NCI-H2196 (cell line): ENCODE results near the gene ATXN7L1.

Experiments used
- DNase-seq: peaks from one replicate; lab custom pipeline; 2025; ENCODE audit not compliant: unreplicated experiment; lab: John Stamatoyannopoulos, UW

The ATXN7L1 gene

DNA sequence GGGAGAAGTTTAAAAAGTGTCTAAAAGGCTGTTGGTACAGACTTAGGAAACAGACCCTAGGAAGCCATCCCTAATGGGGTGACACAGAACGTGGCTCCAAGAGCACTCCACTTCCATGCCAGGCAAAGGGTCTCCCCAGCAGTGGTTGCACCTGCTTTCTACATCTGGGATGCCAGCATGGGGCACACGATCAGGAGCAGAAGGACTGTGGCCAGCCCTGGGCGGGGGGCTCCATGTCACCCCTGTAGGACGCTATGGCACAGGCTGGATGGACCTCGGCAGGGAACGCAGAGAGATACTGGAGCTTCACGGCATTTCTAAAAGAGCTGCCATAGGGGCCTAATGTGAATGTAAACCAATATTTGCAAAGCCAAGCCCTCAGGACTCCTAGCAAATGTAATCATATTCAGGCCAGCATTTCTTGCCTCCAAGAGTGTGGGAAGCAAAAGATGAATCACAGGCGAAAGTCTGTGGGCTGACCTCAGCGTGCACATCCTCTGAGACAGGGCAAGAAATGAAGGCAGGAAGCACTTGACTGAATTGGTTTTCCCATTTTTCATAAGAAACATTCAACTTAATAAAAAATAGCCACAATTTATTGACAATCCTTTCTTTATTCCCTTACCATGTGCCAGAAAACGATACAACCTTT is 93.9 kb downstream of the ATXN7L1 start:
- DNase-seq = no peak

DNA sequence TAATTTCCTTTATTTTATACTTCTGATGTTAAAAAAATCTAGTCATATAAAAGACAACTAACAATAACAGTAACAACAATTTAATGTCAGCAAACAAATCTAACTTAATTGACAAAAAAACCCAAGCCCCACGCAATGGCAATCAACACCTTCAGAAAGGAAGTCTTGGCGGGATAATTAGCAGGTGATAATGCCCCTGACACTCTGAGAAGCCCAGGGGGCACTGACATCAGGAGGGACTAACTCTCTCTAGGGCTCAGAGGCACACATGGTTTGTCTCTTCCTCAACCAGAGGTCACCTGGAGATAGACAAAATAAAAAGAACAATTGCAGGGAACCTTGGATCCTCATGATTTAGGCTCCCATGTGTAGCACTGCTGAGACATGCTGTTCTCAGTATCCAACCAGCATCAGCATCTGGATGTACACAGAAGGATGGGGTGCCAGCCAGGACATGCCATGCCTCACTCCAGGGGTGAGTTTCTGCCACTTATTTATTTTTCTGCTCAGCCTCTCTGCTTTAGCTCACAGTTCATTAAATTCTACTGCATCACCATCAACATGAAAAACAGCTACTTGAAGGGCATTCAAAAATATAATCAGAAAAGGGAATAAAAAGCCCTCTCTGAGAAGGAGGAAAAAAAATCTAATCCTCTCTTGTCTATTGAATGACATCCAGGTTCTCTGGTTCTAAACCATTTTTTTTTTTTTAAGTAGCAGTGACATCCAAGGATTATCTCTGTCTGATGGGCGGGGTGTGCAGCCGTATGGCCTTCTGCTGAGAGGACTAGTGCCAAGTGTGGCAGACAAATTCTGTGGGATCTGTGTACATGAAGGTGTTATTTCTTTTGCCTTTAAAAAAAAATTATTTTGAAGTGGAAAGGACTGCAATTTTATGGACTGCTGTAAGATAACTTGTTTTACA is 96.3 kb downstream of the ATXN7L1 start:
- no peak for DNase-seq

DNA sequence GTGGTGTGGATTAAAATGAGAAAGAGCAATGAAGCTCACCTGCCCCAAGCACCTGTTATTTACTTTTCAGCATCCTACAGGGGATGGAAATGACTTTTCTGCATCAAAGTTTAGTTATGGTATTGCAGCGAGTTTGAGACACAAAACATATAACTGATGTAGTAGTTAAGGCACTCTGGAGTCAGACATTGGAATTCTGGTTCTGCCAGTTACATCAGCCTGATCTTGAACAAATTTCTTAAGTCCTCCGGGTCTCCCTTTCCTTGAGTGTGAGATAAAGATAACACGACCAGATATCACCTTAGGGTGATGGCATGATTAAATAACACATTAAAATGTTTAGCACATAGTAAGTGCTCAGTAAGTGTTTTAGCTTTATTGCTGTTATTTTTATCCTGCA is 97.4 kb downstream of the ATXN7L1 start:
- DNase-seq = no peak

DNA sequence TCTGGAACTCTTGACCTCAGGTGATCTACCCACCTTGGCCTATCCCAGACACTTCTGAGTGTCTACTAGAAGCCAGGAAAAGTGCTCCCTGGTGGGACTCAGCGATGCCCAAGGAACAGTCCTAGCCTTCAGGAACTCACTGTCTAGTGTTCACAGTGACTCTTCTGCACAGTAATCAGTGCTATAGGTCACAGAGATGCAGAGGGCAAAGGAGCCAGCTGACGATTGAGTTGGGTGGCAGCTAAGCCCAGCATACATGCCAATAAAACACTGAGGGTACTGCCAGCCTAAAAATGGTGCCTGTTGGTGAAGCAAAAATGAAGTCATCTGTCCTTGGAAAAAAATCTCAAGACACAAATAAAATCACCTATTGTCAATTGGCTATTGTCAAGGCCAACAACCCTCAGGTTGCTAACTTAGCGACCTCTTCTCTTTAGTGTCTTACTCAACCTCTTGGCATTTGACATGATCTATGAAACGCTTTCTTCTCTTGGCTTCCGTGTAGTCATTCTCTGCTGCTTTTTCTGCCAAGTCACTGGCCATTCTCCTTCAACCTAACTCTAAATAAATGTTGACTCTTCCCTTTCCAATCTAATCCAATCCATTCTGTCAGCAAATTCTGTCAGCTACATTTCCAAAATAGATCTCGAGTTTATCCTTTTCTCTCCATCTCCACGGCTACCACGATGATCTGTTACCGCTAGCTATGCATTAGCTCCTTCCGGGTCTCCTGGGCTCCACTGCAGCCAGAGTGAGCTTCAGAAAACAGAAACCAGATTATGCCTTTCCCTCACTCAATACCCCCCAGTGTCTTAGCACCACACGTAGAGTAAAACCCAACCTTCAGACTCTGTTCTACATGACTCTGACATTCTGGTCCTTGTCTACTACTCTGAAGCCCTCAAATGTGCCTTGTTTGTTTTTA is 99.2 kb downstream of the ATXN7L1 start:
- DNase-seq = no peak

DNA sequence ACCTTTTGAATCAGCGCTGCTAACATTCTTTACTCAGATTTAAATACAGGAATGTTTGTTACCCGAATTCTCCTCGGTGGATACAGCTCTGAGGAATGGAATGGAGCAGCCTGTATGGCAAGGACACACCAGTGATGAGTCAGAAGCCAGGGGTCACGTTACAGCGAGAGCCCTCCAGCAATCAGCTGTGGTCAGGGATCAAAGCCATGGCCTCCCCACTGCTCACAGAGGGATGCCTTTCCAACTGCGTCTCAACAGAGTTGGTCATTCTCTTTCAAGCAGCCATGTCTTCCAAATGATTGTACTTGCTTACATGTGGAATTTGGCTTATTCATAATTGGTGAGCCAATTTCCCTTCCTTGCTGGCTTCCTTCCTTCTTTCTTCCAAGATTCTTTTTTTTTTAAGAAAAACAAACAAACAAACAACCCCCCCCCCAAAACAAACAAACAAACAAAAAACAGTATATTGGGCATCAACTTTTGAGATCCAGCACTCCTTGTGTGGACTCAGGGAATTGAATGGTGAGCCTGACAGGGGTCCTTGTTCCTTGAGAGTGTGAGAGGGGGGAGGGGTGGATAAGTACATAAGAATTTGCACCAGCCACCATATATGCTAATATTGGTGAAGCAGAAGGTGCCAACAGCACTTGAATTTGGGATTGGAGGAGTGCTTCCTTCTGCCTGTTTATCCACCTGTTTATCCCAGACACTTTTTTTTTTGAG is 100.2 kb downstream of the ATXN7L1 start:
- no peak for DNase-seq

DNA sequence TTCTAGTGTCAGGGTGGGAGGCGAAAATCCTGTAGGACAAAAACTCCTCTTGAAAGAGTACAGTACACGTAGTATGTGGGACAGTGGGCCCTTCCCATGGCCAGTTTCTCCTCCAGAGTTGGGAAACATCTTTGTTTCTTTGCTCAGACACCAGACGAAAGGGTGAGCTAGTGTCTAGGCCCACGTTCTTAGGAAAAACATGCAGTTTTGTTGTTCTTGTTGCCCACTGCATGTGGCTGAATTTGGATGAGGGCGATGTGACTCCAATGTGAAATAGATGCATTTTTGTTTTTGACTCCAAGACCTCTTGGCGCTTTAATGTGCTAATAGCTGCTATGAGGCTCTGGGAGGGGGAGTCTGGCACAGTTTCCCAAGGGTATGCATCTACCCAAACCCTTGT is 100.8 kb downstream of the ATXN7L1 start:
- DNase-seq = no peak

DNA sequence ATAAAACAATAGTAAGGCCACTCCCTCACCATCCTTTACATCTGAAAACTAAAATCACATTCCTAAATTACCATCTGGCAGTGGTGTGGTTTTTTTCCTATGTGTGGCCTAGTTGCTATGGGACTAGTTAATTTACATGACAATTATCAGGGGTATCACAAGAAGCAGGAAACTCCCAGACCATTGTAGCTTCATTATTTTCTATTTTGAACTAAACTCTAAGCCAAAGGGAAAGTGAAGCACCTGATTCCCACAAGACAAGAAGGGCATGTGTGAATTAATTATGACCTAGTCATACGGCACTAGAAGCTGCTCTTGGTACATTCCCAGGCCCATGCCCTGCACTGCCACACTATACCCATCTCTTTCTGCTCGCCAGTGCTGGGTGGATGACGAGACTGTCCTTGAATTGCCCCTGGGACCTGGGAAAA is 103.4 kb downstream of the ATXN7L1 start:
- no peak for DNase-seq

DNA sequence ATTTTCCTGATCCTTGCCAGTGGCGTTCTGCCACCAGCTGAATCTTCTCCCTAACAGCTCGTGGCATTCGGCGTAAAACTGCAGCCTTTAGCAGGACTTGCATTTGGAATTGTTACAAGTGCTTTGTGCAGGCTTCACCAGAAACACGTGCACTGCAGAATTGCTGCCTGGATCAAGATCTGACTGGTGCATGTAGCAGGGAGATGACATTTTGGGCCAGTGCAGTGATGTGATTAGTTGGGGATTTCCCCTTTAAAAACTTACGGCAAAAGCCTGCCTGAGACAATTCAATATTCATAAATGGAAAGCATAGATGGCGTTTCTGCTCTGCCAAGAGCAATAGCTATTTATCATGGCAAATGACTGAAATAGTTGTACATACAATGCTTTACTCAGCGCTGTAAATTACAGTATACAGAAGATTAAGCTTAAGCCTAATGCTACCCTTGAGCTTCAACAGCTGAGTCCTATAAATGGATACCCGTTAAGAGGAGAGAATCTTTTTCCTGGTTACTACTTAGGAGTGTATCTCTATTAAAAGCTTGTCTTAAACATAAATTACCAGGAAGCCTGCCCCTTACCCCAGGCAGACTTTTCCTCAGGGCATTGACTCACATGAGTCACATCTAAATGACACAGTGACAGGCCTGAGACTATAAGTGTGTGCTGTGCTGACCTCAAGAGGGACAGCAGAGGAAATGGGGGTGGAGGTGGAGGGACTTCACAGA is 106.3 kb downstream of the ATXN7L1 start:
- no peak for DNase-seq

DNA sequence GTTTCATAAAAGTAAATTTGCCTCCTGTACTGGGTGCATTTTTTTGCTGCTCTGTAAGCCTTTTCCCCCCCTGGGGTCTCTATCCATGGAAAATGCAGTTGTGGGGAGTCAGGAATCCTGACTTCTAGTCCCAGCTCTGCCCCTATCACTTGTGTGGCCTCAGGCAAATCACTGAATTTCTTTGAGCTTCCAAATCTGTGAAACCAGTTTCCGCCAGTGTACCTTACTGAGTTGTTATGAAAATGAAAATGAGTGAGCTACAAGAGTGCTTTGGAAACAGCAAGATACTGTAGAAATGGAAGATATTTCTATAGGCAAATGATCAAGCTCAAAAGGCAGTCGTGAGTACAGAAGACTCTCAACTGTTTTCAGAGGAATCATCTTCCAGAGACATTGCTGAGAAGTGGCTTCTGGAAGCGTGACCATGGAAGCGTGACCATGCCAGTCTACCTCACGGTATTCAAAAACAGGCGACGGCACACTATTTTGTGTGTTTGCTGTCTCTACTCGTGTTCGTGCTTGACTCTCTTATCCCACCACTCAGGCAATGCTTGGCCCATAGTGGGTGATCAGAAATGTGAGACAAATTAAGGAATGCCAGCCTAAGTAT is 107.4 kb downstream of the ATXN7L1 start:
- DNase-seq = no peak

DNA sequence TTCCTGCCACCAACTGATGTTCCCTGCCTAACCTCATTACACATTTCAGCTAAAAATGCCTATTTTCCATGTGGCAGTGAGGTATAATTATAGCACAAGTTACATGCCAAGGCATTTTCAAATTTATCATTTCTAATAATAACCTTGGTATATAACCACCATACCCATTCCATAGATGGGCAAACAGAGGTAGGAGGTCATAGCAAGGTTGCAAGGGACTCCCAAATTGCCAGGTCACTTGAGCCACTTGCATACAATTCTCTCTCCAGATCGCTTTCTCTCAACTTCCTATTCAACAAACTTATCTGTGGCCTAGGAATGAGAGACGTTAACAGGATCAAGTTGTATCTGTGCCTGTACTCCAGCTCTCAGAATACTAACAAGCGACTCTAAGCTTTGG is 108.3 kb downstream of the ATXN7L1 start:
- no peak for DNase-seq

DNA sequence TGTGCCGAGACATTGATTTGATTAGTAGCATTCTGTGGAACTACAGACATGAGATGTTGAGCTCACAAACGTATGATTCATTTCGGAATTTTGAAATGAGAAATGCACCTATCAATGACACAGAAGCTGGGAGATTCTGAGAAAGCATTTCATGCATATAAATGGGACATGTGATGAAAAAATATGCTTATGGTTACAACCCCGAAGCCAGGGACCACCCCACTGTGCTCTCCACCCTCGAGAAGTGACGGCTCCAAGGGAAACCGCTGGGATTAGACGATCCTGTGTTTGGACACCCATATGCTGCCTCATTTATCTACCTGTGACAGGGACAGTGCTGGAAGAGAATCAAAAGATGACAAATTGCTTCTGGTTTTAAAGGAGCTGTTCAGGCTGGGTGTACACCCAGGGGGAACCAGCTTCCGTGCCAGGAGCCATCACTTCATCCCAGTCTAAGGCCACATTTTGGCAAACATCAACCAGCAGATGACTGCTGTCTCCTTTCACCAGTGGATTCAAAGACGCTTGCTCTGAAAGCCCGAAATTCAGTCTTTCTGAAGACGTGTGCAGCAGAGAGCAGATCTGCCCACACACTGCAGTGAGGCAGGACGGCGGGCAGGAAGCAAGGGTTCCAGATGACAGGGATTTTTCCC is 109.9 kb downstream of the ATXN7L1 start:
- no peak for DNase-seq

DNA sequence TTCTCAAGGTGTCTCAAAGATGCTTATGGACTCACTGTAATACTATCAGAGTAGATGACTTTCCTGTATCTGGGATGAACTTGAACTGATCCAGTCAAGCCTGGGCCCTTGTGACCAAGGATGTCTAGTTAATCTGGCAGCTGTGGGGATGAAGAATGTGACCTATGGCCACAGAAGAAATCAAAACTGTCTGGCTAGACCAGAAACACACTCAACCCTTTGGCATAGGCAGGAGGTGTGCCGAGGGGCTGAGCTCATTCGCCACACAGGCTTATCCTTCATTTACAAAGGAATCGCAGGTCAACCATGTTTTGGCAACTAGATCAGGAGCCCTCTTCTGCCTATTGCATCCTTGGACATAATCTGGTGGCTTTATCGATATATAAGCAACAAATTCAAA is 110.6 kb downstream of the ATXN7L1 start:
- no peak for DNase-seq

DNA sequence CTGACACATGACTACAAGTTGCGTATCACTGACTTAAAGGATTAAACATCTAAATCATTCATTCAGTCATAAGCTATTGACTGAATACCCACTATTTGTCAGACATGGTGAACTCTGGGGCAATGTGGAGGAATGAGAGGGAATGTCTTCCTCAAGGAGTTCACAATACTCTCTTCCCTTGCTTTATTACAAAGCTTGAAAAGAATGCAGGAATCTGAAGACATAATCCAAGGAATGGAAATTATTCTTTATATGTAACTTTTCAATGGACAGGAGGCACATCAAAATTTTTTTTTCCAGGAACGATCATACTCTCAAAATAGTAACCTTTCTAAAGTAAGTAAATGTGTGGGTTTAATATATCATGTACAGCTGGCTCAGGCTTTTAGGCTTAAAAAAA is 111.9 kb downstream of the ATXN7L1 start:
- DNase-seq = no peak

DNA sequence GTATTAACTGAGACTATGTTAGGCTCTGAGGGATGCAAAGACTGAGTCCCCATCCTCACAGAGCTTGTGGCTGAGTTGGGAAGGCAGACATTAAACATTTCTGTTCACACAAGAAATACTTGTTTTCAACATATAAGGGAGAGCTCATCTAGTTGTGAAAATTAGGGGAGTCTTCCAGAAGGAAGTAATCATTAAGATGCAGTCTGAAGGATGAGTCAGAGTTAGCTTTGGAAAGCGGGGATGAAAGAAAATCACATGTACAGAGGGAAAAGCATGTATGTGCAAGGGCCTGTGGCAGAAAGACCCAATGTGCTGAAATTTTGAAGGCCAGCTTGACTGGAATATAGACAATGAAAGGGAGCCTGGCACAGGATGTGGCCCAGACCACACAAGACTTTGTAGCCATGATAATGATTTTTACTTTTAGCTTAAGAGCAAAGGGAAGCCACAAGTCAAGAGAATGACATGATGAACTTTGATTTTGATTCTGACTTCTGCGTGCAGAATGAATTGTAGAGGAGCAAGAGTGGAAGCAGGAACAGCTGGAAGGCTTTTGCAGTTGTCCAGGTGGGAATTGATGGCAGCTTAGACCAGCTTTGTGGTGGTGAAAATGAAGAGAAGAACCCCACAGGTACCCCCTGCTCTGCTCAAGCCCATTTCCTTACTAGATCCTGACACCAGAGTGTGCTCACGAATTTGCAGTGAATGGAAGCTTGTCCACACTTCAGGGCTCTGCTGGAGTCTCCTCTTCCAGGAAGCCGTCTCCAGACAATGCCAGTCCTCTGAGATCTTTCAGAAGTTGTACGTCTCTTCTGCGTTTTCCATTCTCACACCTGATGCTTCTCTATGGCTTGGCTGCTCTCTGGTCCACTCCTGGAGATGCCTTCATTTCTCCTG is 115.6 kb downstream of the ATXN7L1 start:
- no peak for DNase-seq

DNA sequence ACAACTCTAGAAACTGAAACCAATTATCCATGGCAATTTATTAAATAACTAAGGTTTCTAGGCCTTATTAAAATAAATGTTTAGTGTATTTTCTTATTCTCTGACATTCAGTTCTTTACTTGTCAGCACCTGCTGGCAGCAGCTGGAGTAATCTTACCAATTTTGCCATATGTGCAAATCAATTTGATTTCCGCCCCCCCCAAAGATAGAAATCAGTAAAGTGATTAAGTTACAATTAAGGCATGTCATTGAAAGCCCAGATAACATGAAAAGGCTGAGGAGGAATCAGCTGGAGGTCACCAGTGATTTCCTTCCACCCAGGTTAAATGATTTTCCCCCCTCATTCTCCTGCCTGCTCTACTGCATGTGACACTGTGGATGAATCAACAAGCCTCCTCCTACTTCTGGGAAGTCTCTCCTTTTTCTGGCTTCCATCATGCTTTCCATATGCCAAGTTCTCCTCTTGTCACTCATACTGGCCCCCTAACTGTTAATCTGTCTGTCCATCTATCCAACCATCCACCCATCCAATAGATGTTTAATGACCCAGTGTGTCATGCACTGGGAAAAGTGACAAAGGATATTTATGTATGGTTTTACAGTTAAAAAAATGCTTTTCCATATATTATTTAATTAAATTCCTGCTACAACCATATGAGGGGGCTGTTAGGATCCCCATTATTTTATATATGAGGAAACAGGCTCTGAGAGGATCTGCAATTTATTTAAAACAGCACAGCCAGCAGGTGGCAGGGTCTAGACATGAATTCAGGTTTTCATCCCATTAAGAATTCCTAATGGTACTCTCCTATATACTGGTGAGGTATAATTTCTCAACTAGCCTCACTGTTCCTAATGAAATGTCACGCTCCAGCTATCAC is 116.5 kb downstream of the ATXN7L1 start:
- DNase-seq = peak; percentile 45

DNA sequence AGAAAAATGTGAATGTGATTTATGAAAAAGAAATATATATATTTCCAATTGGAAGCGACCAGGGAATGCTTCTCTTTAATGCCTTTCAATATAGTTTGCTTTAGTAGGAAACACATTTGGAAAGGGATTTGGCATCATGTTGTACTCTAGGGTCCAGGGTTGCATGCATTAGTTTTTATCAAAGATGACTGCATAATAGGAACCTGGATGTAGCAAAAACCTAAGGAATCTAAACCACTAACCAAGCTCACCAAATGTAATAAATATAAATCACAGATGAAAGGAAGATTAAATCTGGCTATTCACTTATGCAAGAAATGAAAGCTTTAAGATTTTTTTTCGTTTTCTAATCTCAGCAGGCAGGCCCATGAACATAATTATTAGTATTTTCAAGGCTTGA is 120.0 kb downstream of the ATXN7L1 start:
- no peak for DNase-seq

DNA sequence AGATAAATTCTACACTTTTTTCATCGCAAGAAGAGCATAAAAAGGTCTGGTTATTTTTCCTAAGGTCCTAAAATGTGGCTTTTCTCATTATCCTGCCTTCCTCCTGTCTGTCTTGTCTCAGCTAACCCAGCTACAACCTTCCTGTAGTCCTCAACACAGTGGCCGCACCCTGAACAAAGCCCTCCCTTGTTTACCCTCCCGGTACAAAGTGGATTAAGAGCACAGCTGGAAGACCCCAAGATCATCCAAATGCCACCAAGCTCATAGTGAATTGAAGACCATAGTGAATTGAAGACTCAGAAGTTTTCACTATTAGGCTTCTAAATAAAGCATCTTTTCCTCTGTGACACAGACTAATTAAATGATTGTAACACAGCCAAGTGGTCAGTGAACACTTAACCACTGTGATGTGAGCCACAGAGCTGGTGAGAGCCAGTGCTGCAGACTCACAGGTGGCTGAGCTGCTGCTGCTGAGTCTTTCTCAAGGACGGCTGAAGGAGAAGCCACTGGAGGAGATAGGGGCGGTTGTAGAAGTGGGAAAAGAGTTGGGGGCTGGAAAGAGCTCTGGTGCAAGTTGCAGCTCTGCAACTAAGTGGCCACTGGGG is 123.6 kb downstream of the ATXN7L1 start:
- DNase-seq = no peak
